ENCODE results near the gene COMMD2.

COMMD2 gene

DNA sequence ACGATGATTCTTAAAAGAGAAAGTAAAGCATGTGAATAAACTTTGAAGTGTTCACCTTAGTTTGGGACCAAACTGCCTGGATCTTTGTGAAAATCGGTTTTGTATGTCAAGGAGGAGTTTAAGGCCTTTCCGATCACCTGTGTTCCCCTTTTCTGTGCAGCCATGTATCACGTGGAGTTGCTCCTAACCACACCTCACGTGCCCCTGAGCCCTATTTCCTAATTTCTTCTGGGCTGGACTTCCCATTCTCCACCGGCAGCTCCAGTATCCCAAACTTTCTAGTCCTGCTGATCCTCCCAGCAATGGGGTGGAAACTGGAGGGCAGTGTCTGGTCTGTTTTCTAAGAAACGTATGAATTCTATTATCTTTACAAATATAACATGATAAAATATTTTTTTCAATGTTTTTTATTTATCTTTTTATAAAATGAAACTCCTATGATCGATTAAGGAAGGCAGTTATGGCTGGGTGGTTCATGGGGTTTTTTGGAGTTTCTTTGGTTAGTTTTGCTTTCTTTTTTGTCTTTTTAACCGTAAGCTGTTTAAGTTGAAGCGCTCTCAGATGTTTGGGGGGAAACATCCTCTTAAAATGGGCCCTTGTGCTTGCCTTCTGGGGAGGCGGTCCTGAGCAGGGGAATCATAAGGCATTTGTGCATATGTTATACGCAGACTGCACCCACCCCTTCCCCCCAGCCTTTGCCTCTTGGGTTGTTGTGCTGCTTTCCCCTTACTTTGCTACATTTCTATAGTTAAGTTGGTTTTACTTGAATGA lies 50.9 kb downstream of the COMMD2 start:
- DNase-seq: no peak

Measured in activated T-cell treated with anti-CD3 and anti-CD28 coated beads for 4 hours (primary cell).